NCI-H226 (cell line): ENCODE measurements around the gene NECAB3.
A peak's percentile ranks its signal among the peaks of the same experiment; 100 is the strongest.

Experiments used
- DNase-seq: peaks from one replicate; pipeline ENCODE4 v3.0.0-alpha.2; 2015

Gene NECAB3

GRCh38 chr20:33696448-33696847 is 22.2 kb upstream of the NECAB3 start:
- no peak for DNase-seq

- no peak for DNase-seq
Measured at GRCh38 chr20:33694639-33695012, 20.4 kb upstream of the NECAB3 start.

- no peak for DNase-seq
Measured at GRCh38 chr20:33693741-33694638, 19.8 kb upstream of the NECAB3 start.

GRCh38 chr20:33693289-33693688 is 19.1 kb upstream of the NECAB3 start:
- no peak for DNase-seq

GRCh38 chr20:33689973-33690372 is 15.7 kb upstream of the NECAB3 start:
- peak; percentile 60 for DNase-seq

GRCh38 chr20:33689493-33689892 is 15.3 kb upstream of the NECAB3 start:
- no peak for DNase-seq

GRCh38 chr20:33688938-33689424 is 14.8 kb upstream of the NECAB3 start:
- DNase-seq: no peak

- DNase-seq: no peak
Measured at GRCh38 chr20:33687993-33688937, 14.0 kb upstream of the NECAB3 start.

- peak; percentile 88 for DNase-seq
Measured at GRCh38 chr20:33687370-33687915, 13.2 kb upstream of the NECAB3 start.

GRCh38 chr20:33686984-33687366 is 12.7 kb upstream of the NECAB3 start:
- no peak for DNase-seq

GRCh38 chr20:33686100-33686983 is 12.1 kb upstream of the NECAB3 start, which contains the start of gene E2F1:
TSS of gene E2F1 (minus strand) at chr20:33686385. CDS start at chr20:33686264, 121 bp downstream.
- DNase-seq: peak; percentile 93

- DNase-seq: peak; percentile 40
Measured at GRCh38 chr20:33685328-33686099, 11.3 kb upstream of the NECAB3 start.

- no peak for DNase-seq
Measured at GRCh38 chr20:33684533-33685327, 10.5 kb upstream of the NECAB3 start.

GRCh38 chr20:33681728-33682353 is 7.6 kb upstream of the NECAB3 start:
- no peak for DNase-seq

- no peak for DNase-seq
Measured at GRCh38 chr20:33681288-33681687, 7.1 kb upstream of the NECAB3 start.

- no peak for DNase-seq
Measured at GRCh38 chr20:33680686-33681085, 6.5 kb upstream of the NECAB3 start.

GRCh38 chr20:33679758-33680485 is 5.7 kb upstream of the NECAB3 start:
- DNase-seq: no peak

GRCh38 chr20:33677991-33678702 is 3.9 kb upstream of the NECAB3 start:
- DNase-seq: no peak
